H54 (cell line): ENCODE measurements around the gene PHLDB3.
"Not testable (repeated sequence)": the region's sequence is repeated elsewhere in the genome, so short reads cannot be mapped to it uniquely, and the experiment has no call there.

ENCODE experiments used
- DNase-seq: peaks from one replicate; pipeline ENCODE4 v3.0.0; 2011; ENCODE audit warnings: low spot score, mixed read lengths; ENCODE audit not compliant: insufficient read length
- FAIRE-seq: peaks from 3 replicates; lab custom pipeline; 2011; peaks lifted over from hg19 to GRCh38; lab: Jason Lieb, UNC
- POLR2A ChIP-seq: IDR thresholded peaks from 2 replicates; pipeline ENCODE4 v1.6.1; 2011; ENCODE audit warnings: low read depth, mild to moderate bottlenecking, low read length

The PHLDB3 gene

DNA sequence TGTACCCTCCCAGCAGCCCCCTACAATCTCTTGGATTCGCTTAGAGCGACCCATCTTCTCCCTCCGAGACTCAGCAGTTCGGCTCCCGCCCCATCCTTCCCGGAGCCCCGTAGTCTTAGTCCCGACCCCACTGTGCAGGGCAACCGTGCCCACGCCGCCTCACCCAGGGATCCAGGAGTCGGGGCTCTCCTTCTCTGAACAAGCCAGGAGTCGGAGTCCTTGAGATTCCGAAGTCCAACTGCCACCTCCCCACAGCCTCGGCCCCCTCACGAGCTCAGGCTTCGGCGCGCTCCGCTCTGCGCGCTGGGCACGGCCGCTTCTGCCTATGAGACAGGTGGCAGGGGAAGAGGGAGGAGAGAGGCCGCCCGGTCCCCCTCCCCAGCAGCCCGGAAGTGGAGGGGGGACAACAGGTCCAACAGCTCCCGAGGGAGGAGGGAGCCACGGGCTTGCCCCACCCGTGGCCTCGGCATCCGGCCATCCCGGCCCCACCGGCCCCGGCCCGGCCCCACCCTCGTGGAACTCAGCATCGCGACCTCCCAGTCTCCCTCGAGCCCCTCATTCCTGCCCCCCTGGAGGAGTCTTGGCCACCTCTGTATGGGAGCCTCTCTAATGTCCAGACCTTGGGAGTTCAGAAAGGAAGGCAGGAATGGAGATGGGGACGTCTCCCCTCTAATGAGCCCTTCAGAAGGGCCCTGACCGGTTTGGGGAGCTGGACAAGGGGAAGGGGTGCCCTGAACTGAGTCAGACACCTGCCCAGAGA is at the start of gene PHLDB3:
Gene PHLDB3 (minus strand): TSS at position 321 of the 760 bp plus-strand sequence. CDS start 628 bp downstream, outside the sequence.
- FAIRE-seq = no peak
- peak; percentile 62 for DNase-seq
- TF ChIP-seq POLR2A = no peak

DNA sequence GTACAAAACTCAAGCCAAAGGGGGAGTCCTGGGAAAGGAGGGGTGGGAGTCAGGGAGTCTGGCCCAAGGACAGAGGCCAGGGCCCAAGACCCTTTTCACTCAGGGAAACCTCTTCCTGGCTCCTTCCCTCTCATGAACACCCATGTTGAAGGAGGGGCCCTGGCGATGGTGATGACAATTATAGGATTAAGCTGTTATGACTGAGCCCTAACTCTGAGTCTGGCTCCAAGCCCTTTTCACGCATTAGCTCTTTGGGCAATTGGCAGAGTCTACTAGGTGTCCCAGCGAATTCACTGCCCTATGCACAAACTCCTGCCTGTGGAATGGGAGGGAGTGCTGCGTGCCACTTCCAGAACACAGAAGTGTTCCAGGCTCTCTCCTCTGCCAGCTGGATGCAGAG is 49.1 kb upstream of the PHLDB3 start:
- FAIRE-seq (no peak), DNase-seq (no peak)
- TF ChIP-seq POLR2A = no peak

DNA sequence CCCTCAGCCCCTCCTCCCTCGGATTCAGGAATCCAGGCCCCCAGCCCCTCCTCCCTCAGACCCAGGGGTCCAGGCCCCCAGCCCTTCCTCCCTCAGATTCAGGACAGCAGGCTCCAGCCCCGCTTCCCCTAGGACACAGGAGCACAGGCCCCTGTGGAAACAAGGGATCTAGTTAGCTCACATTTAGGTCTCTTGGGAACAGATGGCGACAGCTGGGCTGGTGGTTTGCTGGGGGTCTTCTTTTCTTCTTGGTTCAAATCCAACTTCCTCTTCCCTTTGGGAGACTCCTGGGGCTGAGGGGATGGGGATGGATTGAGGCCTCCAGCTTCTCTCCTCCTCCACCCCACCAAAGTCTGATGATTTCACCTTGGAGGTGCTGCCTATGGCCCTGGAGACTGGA is 48.1 kb upstream of the PHLDB3 start:
- FAIRE-seq (no peak), DNase-seq (no peak)
- no peak for TF ChIP-seq POLR2A

DNA sequence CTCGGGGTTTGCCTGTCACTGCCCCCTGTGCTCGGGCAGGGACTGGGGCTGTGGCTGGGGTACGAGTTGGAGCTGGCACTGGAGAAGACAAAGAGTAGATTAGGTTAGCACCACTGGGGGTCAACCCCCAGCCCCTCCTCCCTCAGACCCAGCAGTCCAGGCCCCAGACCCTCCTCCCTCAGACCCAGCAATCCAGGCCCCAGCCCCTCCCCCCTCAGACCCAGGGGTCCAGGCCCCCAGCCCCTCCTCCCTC is 47.6 kb upstream of the PHLDB3 start:
- FAIRE-seq = no peak
- DNase-seq = no peak
- no peak for TF ChIP-seq POLR2A

DNA sequence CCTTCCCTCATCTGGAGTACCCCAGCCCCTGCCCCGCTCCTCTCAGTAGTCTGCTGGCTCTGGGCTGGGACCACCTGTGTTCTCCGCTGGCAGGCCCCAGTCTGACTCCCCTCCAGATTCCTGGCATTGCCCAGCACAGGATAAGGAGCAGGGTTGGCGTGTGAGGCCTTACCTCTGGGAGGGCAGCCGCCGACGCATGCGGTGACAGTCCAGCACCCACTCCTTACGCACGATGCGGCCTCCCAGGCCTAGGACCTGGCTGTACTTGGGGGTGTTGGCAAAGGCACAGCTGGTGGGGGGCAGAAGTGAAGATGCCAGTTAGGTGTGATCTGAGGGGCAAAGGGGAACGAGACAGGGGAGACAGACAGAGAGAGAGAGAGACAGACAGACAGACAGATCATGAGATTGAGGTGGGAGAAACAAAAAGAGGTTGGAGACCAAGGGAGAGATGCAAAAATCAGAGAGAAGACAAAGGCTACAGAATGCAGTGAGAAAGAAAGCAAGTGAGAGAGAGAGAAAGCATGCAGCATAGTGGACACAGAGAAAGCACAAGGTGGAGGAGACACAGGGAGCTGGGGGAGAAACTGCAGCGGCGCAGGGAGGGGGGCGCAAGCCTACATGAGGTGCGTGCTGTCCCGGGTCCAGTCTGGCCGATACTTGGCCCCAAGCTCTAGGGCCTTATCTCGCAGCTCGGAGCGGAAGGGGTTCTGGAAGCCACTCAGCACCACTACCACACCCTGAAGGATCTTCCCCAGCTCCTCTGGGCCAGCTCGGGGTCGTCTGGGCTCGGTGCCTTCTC is 47.1 kb upstream of the PHLDB3 start:
- no peak for DNase-seq
- no peak for FAIRE-seq
- TF ChIP-seq POLR2A = no peak

DNA sequence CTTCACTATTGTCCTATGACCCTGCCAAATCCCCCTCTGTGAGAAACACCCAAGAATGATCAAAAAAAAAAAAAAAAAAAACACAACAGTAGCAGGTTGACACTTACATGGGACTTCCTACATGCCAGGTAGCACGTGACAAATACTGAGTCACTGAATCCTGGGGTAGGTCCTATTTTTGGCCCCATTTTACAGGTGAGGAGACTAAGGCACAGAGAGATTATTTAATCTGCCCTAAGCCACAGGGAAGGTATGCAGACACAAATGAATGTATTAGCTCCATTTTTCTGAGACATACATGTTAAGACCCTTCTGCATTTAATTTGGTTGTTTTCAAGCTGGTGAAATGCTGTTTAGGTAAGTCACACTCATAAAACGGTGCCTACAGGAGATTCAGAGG is 44.2 kb upstream of the PHLDB3 start:
- DNase-seq (no peak), FAIRE-seq (no peak)
- no peak for TF ChIP-seq POLR2A

DNA sequence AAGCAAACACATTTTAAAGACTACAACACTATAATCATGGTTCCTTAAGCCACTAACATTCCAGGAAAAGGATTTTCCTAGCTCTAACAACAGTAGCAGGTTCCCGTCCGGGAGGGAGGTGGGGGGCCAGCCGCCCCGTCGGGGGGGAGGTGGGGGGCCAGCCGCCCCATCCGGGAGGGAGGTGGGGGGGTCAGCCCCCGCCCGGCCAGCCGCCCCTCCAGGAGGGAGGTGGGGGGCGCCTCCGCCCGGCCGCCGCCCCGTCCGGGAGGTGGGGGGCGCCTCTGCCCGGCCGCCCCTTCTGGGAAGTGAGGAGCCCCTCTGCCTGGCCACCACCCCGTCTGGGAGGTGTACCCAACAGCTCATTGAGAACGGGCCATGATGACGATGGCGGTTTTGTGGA is 43.4 kb upstream of the PHLDB3 start:
- FAIRE-seq, DNase-seq: not testable (repeated sequence)

DNA sequence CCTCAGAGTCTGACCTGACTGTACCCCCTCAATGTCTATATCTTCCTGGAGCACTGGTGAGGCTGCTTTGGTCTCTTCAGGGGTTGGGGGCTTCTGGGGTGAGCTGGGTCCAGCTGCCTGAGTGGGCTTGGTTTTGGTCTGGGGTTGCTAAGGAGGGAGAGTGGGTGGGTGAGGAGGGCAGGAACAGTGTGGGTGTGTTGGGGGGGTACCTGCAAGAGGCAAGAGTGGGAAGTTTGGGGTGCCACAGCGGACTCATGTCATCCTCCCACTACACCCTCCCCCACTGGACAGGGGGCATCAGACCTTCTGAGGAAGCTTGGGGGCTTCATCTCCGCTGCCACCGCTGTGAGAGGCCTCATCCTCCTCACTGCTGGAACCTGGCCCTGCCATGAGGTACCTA is 42.0 kb upstream of the PHLDB3 start:
- FAIRE-seq = no peak
- no peak for TF ChIP-seq POLR2A
- DNase-seq = no peak

DNA sequence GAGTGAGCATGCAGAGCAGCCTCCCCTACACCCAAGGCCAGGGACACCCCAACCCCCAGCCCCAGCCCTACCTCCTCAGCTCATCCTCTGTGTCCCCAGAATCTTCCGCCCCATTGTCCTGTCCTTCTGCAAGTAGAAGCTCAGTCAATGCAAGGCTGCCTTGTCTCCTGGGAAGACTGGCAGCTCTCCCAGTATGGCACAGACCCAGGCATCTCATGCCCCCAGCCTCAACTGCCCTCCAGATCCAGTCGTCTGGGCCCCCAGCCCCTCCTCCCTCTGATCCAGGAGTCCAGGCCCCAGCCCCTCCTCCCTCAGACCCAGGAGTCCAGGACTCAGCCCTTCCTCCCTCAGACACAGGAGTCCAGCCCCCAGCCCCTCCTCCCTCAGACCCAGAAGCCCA is 41.4 kb upstream of the PHLDB3 start:
- FAIRE-seq = no peak
- no peak for DNase-seq
- no peak for TF ChIP-seq POLR2A

DNA sequence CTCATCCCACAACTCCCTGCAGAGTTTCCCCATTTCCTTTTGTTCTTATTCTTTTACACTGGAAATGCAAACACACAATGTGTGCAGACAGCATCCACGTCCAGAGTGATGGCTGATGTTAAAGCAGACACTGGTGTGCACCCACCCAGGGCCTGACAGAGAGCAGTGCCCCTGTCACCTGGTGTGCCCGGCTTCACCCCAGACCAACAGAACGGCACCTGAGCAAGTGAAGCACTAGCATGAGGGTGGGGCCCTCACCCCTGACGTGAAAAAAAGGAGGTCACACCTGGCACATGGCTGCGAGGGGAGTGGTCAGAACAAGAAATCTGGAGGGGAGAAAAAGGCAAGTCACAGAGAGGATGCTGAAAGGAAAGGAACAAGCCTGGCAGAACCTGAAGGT is 40.7 kb upstream of the PHLDB3 start:
- TF ChIP-seq POLR2A = no peak
- no peak for DNase-seq
- no peak for FAIRE-seq

DNA sequence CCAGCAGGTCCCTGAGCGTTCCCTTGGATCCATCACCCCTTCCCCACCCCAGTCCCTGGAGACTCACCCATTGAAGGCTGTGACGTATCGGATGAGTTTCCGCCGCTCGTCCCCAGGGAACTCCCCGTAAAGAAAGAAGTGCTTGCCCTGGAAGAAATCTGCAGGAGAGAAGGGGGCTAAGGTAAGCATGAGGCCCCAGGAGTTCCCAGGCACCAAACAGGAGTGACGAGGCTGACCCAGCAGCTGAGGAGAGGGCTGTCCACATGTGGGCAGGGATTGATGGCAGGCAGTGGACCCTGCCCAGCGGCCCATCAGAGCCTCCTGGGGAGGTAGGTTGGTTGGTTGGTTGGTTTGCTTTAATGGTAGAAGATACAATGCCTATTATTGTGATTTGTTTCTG is 39.5 kb upstream of the PHLDB3 start:
- FAIRE-seq (no peak), DNase-seq (no peak)
- TF ChIP-seq POLR2A = no peak

DNA sequence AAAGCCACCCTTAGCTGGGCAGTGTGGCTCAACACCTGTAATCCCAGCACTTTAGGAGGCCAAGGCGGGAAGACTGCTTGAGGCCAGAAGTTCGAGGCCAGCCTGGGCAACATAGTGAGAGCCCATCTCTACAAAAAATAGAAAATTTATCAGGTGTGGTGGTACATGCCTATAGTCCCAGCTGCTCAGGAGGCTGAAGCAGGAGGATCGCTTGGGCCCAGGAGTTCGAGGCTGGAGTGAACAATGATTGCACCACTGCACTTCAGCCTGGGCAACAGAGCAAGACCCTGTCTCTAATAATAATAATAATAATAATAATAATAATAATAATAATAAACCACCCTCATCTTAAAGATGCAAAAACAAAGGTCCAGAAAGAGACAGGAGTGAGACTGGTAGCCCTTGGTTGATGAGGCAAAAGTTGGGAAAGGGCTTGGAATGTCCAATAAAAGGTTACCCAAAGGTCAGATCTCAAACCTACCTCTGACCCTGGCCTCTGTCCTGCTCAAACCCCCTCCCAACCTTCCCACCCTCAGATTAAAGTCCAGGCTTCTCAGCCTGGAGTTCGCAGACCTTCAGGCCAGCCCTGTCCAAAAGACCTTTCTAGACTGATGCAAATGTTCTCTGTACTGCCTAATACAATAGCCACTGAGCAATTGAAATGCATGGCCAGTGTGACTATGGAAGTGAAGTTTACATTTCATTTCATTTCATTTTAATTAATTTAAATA is 37.5 kb upstream of the PHLDB3 start:
- no peak for TF ChIP-seq POLR2A
- no peak for FAIRE-seq
- no peak for DNase-seq

DNA sequence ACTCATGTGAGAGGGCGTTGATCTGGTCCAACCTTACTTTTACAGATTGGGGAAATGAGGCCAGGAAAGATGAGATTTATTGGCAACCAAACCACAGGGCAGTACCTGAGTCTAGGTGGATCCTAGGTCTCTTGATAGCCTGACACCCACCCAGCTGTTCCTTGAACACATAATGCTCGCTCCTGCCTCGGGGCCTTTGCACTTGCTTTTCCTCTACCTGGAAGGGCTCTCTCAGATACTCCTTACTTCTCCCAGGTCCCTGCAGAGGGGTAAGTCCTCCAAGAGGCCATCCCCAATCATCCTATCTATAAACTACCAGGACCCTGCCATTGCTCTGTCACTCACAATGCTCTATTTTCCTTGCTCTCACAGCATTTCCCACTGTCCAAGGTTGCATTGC is 35.8 kb upstream of the PHLDB3 start:
- no peak for FAIRE-seq
- DNase-seq = no peak
- TF ChIP-seq POLR2A = no peak

DNA sequence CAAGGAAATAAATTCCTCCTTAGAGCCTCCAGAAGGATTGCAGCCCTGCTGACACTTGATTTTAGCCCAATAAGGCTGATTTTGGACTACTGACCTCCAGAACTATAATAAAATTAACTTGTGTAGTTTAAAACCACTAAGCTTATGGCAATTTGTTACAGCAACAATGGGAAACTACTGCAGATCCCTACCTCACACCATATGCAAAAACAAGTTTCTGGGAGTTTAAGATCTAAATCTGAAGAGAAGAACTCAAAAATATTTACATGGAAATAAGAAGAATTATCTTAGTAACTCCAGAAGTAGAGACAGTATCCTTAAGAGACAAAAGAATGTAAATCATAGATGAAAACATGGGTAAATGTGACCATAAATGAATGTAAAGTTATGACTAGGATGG is 34.4 kb upstream of the PHLDB3 start:
- TF ChIP-seq POLR2A = no peak
- no peak for FAIRE-seq
- DNase-seq = no peak
